ENCODE measurements around the gene PBX4.

- no peak for TF ChIP-seq EZH2 (IDR thresholded peaks at IDR 0.05; ENCODE audit: insufficient read depth, poor library complexity, severe bottlenecking)
- no peak for TF ChIP-seq EZH2phosphoT487 (IDR thresholded peaks at IDR 0.05; ENCODE audit: insufficient read depth, low read depth)
These were observed 36.0 kb upstream of the PBX4 start for GRCh38 chr19:19654441-19654840.
